ENCODE results near the gene TGFBR1. TPM values are rescaled to one million over a fixed set of nuclear protein-coding genes. Genes with fewer than 3 reads are reported as not detected.

TGFBR1 gene
- polyA plus RNA-seq, 1 of the 3 experiments (the other 2 are of a cell fraction): 15.3 TPM

DNA sequence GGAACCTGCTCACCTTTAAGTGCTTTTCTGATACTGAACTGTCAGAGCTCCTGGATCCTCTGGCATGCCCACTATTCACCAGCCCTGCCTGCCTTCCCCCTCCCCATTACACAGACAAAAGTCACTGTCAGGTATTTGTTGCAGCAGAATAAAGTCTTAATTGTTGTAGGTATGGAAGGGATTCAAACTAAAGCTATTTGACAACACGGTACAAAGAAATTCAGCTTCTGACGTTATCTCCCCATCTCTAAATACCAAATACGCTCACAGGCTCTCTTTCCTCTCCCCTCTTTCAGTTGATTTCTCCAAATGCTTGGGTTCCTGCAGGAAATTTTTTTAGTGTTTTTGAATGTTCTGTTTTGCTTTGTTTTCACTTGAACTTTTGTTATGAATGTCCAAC is 9.3 kb upstream of the TGFBR1 start:
- Histone ChIP-seq H3K4me1 (ENCODE audit: control insufficient read depth in 1 of 2, insufficient read depth in 2 of 2, low read depth in 1 of 2, low read length in 1 of 2) (no peaks in the 10 kb centered on the region), H3K9me3 (no peaks in the 10 kb centered on the region), H3K4me2 (no peak overlapping the region), H3K9ac (no peak overlapping the region), H3K36me3 (replicated peaks in 1 of 2; ENCODE audit: control insufficient read depth in 1 of 2, insufficient read depth in 2 of 2, low read length in 1 of 2) (no peaks in the 10 kb centered on the region), H3K9me2 (no peaks in the 10 kb centered on the region), H4K20me1 (ENCODE audit: insufficient read depth) (no peaks in the 10 kb centered on the region), H3K27me3 (ENCODE audit: insufficient read depth) (no peaks in the 10 kb centered on the region), H3K4me3 (ENCODE audit: low read depth in 2 of 2, low read length in 1 of 2) (no peak overlapping the region), H2AFZ (ENCODE audit: low read depth) (no peak overlapping the region), H3K79me2 (ENCODE audit: insufficient read depth) (no peaks in the 10 kb centered on the region), H3K27ac (ENCODE audit: low read depth in 2 of 2, low read length in 1 of 2) (no peak overlapping the region), H3F3A (replicated peaks; ENCODE audit: insufficient read depth) (no peaks in the 10 kb centered on the region)
- no peak for DNase-seq
- WGBS (ENCODE audit: low lambda C conversion rate): 82% methylated on average over 3 of the region's 3 CpGs
- POLR2A ChIA-PET: no interaction called here
- TF ChIP-seq FOSL2 (IDR thresholded peaks at IDR 0.05; ENCODE audit: borderline replicate concordance, low read depth) (no peak), PBX3 (IDR thresholded peaks at IDR 0.05) (no peak), IRF3 (IDR thresholded peaks at IDR 0.05; ENCODE audit: low read depth, low read length) (no peak), MAX (IDR thresholded peaks at IDR 0.05; ENCODE audit: low read depth) (no peak), ELF1 (IDR thresholded peaks at IDR 0.05) (no peak), EZH2phosphoT487 (IDR thresholded peaks at IDR 0.05; ENCODE audit: borderline replicate concordance, low read depth) (no peak), GABPA (IDR thresholded peaks at IDR 0.05; ENCODE audit: low read depth) (no peak), SMC3 (IDR thresholded peaks at IDR 0.05; ENCODE audit: low read depth, low read length) (no peak), RFX5 (IDR thresholded peaks at IDR 0.05; ENCODE audit: low read length) (no peak), USF2 (IDR thresholded peaks at IDR 0.05; ENCODE audit: borderline replicate concordance, low read depth, low read length) (no peak), MEF2A (IDR thresholded peaks at IDR 0.05; ENCODE audit: borderline replicate concordance, low read depth) (no peak), CTCF (IDR thresholded peaks at IDR 0.05) (no peak), NRF1 (IDR thresholded peaks at IDR 0.05; ENCODE audit: low read depth, low read length) (no peak), EP300 (IDR thresholded peaks at IDR 0.05; ENCODE audit: borderline replicate concordance in 1 of 2, low read depth in 1 of 2, low read length in 1 of 2) (no peak), MXI1 (IDR thresholded peaks at IDR 0.05; ENCODE audit: low read depth, low read length) (no peak), JUND (IDR thresholded peaks at IDR 0.05) (no peak), TEAD4 (IDR thresholded peaks at IDR 0.05; ENCODE audit: borderline replicate concordance, insufficient read depth) (no peak), USF1 (IDR thresholded peaks at IDR 0.05; ENCODE audit: borderline replicate concordance, low read depth) (no peak)
- TF ChIP-seq, protein P1, sequence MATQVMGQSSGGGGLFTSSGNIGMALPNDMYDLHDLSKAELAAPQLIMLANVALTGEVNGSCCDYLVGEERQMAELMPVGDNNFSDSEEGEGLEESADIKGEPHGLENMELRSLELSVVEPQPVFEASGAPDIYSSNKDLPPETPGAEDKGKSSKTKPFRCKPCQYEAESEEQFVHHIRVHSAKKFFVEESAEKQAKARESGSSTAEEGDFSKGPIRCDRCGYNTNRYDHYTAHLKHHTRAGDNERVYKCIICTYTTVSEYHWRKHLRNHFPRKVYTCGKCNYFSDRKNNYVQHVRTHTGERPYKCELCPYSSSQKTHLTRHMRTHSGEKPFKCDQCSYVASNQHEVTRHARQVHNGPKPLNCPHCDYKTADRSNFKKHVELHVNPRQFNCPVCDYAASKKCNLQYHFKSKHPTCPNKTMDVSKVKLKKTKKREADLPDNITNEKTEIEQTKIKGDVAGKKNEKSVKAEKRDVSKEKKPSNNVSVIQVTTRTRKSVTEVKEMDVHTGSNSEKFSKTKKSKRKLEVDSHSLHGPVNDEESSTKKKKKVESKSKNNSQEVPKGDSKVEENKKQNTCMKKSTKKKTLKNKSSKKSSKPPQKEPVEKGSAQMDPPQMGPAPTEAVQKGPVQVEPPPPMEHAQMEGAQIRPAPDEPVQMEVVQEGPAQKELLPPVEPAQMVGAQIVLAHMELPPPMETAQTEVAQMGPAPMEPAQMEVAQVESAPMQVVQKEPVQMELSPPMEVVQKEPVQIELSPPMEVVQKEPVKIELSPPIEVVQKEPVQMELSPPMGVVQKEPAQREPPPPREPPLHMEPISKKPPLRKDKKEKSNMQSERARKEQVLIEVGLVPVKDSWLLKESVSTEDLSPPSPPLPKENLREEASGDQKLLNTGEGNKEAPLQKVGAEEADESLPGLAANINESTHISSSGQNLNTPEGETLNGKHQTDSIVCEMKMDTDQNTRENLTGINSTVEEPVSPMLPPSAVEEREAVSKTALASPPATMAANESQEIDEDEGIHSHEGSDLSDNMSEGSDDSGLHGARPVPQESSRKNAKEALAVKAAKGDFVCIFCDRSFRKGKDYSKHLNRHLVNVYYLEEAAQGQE (IDR thresholded peaks at IDR 0.05; ENCODE audit: low read depth, low read length): no peak
- CTCF ChIA-PET: interaction anchor here (1.0 to 1.2 kb wide), 2 partner anchors 9 to 1228 kb away, joined by 3 read pairs; no protein-coding TSS in a partner anchor
